Skin of body (tissue), 2 donors: Measurements from ENCODE around the gene MTREX. TPM values are rescaled to one million over a fixed set of nuclear protein-coding genes. Genes with fewer than 3 reads are reported as not detected.

Experiments used
- DNase-seq: peaks from one replicate; lab custom pipeline; 2025; lab: John Stamatoyannopoulos, UW
- total RNA-seq: library from RNA; depleted of rRNA; stranded (reverse); fragments of >200 nt; gene quantifications from one replicate; pipeline ENCODE4 v1.2.3, GENCODE V29; 2014

The MTREX gene
- total RNA-seq, 1 donor from 2014 or later = 89.8 TPM

DNA sequence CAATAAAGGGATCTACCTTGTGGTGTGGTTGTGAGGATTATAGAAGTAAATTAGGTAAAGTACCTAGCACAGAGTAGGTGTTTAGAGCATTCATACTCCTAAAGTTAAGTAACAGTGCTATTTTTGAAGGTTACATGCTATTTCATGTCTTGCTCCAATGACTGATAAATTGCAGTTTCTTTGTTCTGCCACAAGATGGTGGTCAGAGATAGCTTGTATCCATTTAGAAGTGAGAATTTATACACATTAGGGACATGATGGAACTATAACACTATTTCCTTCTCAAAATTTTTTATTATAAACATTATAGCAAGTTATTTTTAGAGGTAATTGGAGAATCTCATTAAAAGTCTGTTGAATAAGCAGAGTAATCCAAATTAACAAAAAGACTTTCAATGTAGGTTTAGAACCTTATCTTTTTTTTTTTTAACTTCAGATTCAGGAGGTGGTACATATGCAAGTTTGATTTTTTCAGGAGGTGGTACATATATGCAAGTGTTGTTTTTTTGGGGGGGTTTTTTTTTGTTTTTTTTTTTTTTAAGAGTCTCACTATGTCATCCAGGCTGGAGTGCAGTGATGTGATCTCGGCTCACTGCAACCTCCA is 17.1 kb downstream of the MTREX start:
- DNase-seq = peak; percentile 70

DNA sequence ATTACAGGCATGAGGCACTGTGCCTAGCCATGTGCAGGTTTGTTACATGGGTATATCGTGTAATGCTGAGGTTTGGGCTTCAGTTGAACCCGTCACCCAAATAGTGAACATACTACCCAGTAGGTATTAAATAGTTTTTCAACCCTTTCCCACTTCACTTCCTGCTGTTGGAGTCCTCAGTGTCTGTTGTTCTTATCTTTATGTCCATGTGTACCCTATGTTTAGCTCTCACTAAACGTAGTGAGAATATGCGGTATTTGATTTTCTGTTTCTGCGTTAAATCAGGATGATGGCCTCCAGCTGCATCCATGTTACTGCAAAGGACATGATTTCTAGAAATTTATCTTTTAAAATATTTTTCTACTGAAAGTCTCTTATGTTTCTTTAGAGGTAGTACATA is 17.8 kb downstream of the MTREX start:
- no peak for DNase-seq

DNA sequence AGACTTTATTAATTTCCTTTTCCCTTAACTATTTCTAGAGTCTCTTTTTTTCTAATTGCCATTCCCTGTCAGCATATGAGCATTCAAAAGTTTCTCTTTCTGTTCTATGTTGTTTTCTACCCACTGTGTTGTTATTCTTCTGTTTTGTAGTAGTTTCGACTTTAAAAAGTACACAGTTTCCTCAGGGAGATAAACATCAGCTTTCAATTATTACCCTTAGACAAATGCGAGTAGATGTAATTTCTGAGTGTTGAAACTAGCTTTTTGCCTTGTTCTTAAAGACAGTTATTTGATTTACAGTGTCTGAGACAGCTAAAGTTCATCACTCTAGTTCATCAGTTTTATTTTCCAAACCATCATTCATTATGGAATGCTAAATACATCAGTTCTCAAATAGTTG is 19.5 kb downstream of the MTREX start:
- peak; percentile 65 for DNase-seq

DNA sequence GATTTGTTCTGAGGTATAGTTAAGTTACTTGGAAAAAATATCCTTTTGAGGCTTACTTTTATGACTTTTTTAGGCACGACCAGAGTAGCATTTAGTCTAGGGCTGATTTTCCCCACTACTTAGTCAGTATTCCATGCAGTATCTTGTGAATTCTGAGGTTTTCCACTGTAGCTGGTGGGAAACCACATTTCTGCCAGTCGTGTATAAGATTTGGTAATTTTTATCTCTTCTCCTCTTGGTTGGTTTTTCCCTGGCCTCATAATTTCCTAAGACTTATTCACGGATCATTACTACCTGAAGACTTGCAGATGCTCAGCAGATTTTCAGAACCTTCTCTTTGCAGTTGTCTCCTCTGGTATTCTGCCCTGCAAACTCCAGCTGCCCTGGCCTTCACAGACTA is 23.5 kb downstream of the MTREX start:
- DNase-seq = no peak

DNA sequence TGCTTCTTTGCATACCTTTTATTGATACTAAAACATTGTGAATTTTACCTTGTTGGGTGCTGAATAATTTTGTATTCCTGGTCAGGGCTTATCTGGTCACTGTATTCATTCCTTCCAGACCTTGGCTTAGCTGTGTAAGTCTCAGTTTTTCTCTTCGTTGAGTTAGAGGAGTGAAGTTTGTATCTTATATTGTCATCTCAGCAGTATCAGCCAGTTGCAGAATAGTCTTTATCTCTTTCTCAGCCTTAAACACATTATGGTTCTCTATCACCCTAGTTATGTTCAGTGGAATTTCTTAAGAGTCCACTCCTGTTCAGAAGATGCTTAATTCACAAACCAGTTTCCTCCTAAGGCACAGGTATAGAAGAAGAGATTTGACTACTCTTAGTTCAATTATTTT is 25.2 kb downstream of the MTREX start:
- DNase-seq = no peak

DNA sequence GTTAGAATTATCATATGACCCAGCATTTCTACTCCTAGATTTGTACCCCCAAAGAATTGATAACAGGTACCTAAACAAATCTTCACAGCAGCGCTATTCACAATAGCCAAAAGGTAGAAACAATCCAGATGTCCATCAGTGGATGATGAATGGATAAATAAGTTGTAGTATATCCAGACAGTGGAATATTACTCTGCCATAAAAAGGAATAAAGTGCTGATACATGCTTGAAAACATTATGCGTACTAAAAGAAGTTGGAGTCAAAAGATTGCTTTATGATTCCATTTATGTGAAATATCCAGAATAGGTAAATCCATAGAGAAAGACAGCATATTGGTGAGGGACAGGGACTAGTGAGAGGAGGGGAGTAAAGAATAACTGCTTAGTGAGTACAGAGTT is 26.0 kb downstream of the MTREX start:
- no peak for DNase-seq

DNA sequence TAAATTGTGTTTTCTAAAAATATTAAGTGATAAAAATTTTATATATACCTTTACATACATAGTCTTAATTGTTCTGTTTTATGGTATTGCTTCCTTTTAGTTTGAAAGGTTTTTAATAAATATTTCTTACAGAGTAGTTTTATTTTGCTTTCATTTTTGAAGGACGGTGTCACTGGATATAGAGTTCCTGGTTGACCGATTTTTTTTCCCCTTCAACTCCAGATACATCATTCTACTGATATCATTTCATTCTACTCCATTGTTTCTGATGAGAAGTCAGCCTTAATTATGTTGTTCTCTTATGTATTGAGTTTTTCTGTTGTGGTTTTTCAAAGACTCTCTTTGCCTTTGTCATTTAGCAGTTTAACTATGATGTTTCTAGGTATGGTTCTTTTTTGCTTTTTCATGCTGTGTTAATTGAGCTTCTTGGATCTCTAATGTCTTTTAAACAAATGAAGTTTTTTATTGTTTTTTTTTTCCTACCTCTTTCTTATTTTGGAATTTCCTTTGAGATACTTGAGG is 30.4 kb downstream of the MTREX start:
- DNase-seq = no peak

DNA sequence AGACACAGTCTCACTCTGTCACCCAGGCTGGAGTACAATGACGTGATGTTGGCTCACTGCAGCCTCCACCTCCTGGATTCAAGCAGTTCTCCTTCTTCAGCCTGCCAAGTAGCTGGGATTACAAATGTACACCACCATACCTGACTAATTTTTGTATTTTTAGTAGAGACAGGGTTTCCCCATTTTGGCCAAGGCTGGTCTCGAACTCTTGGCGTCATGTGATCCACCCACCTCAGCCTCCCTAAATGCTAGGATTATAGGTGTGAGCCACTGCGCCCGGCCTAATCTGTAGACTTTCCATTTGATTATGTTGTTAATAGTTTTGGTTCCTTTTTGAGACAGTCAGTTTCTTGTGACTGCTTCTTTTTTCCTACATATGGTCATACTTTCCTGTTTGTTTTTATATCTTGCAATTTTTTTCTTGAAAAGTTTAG is 31.0 kb downstream of the MTREX start:
- DNase-seq = no peak

DNA sequence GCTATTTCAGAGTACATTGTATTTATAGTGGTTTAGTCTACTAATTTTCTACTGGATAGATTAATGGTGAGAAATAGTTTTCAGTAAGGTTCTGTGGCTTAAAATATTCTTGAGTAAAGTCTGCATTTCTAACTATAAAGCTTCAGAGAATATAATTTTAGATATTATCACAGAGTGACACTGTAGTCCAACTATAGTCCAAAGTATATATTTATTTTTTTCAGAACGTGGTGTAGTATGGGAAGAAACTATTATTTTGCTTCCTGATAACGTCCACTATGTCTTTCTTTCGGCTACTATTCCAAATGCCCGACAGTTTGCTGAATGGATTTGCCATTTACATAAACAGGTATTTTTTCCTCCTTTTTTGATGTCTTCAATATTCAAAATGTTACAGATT is 35.3 kb downstream of the MTREX start:
- DNase-seq = no peak

DNA sequence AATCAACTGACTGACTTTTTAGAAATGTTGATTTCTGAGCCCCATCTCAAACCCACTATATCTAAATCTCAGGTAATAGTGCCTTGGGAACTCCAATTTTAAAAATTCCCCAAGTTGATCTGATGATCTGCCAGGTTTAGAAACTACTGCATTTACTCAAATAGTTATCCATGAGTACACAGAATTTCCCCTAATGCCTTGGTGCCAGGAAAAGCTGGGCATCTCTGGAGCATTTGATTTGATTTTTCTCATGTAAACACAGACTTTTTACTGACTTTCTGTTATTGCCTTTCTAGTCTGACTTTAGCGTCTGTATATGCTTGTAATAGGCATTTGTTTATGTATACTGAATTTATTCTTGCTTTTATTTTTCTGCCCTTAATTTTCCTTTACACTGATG is 35.8 kb downstream of the MTREX start:
- DNase-seq = no peak

DNA sequence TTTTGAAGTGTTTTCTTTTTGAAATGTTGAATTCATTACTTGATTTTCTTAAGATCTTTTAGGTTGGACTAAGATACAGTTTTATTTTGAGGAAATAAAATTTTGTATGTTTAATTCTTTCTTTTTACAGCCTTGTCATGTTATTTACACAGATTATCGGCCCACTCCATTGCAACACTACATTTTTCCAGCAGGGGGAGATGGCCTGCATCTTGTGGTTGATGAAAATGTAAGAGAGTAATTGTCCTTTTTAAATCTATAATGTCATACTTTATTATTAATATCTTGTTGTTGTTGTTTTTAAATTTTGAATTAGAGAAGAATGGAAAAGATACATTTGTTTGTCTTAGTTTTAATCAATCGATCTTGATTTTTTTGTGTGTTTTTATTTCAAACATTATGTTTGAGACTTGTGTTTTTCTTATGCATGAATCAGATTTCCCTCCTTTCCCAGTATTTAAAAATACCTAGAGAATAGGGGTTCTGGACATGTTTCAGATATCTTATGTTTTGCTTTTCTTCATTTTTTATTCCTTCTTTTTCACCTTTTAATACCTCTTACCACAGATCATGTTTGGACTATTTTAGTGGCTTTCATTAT is 36.7 kb downstream of the MTREX start:
- DNase-seq = peak; percentile 37

DNA sequence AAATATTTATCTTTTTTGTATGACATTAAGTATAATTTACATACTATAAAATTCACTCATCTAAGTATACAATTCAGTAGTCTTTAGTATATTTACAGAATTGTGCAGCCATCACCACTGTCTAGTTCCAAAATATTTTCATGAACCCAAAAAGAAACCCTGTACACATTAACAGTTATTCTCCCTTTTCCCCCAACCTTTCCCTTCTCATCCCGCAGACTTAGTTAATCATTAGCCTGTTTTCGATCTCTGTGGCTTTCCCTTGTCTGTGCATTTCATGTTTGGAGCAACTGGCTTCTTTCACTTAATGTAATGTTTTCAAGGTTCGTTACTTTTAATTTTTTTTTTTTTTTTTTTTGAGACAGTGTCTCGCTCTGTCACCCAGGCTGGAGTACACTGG is 37.5 kb downstream of the MTREX start:
- DNase-seq = no peak

DNA sequence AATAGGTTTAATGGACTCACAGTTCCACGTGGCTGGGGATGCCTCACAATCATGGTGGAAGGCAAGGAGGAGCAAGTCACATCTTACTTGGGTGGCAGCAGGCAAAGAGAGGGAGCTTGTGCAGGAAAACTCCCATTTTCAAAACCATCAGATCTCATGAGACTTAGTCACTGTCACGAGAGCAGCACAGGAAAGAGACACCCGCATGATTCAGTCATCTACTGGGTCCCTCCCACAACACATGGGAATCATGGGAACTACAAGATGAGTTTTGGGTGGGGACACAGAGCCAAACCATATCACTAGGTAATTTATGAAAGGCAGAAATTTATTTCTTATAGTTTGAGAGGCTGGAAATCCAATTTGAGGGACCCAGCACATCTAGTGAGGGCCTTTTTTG is 40.0 kb downstream of the MTREX start:
- no peak for DNase-seq

DNA sequence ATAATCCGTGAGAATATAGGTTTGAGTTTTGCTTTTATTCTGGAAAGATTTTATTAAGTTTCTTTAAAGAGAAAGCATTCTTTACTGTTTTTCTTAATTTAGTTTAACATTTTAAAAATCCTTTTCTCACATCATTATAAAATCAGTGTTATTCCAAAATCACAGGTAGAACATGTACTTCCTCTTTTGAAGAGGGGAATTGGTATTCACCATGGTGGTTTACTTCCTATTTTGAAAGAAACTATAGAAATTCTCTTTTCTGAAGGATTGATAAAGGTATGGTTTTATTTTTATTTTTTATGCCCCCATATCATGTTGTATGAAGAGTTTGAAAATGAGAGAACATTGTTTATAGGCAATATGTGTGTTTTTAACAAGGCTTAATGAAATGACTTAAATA is 43.0 kb downstream of the MTREX start:
- no peak for DNase-seq

DNA sequence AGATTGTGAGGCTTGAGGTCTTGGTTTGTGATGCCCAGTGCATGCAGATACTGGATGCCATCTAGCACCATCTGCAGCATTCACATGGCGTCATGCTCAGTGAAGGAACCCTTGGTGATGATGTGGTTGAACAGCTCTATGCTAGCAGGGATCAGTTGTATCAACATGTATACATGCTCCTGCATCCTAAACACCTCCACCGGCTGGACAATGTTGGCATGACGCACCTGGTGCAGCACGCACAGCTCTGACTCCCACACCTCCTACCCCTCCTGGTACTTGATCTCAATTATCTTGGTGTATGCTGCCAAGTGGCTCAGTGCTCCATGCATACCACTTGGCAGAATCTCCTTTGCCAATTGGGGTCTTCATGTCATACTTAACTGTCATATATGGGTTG is 49.1 kb downstream of the MTREX start:
- DNase-seq = no peak

DNA sequence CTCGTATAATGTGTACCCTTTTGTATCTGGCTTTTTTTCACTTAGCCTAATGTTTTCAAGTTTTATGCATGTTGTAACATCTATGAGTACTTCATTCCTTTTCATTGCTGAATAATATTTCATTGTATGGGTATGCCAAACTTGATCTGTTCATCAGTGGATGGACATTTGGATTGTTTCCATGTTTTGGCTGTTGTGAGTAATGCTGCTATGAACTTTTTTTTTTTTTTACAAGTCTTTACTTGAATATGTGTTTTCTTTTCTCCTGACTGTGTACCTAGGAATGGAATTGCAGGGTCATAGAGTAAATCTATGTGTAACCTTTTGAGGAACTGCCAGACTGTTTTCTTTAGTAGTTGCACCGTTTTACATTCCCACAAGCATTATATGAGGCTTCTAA is 52.4 kb downstream of the MTREX start:
- DNase-seq = no peak

DNA sequence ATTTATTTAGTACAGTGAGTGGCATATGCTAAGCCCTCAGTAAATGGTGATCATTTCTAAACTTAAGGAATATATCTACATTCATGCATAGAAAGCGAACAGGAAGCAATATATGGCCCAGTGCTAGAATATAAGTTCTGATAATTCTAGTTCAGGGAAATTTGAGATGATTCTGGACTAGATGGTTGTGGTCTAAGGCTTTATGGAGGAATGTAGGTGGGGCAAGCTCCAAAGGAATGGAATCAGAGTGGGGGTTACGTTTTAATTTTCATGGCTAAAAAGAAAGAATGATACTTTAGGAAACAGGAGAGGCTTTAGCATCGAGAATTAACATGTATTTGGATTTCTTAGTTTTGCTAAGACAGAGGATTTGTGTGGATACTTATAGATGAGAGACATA is 56.1 kb downstream of the MTREX start:
- DNase-seq = no peak

DNA sequence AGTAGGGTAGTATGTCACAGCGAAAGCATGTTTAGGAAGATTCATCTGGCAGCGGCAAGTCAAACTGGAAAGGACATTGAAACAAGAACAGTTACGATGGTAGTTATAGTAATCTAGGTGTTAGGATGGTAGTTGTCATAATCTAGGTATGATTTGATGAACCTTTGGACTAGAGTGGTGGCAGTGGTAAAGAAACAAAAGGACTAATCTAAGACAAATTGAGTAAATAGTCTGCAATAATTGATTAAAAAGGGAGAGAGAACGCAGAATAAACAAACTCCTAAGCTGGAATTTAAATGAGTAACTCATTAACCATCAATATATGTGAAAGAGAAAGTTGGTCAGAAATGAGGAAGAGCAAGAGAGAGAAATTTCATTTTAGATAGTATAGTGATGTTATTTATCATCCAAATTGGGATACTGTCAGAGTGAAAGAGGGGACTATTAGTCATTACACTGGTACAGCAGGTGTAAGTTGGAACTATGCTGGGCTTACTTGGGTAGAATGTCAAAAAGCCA is 56.8 kb downstream of the MTREX start:
- DNase-seq = no peak

DNA sequence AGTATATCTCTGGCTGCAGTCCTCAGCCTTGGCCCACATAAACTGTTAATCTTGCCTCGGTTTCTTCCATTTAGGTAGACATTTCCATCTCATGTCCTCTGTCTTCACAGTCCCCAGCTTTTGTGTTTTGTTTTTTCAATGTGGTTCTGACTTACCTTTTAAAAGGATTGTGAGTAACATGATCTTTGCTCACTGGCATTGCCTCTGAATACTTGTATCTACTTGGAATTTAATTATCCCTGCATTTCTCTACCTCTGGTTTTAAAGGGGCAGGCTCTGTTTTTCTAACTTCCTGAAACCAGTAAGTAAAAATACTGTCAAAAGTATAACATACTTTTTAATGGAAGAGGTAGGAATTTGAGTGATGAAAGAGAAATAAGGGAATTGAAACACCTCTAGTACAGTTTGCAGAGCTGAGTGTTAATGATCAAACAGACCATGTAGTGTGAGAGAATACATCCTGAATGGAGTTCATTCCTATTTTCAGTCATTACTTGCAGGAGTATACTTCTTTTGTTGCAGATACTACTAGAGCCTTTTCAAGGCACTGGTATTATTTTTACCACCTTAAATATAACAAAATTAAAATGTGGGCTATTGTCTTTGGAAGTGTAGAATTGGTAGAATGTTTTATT is 62.6 kb downstream of the MTREX start:
- DNase-seq = no peak

DNA sequence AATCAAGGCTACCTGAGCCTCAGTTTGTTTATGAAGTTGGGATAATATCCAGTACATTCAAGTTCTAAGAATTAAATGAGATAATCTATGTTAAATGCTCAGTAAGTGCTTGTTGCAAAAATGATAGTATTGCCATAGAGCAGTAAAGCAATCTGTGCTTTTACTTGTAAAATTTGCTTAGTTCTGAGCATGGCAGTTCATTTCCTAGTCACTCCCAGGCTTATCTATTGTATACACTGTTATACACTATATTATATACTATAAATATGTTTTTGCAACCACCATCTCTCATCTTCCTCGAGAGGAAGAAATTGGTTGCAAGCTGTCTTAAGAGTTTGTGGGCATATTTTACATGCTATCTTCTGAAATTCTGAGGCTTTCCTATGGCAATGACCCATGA is 63.4 kb downstream of the MTREX start:
- DNase-seq = no peak

DNA sequence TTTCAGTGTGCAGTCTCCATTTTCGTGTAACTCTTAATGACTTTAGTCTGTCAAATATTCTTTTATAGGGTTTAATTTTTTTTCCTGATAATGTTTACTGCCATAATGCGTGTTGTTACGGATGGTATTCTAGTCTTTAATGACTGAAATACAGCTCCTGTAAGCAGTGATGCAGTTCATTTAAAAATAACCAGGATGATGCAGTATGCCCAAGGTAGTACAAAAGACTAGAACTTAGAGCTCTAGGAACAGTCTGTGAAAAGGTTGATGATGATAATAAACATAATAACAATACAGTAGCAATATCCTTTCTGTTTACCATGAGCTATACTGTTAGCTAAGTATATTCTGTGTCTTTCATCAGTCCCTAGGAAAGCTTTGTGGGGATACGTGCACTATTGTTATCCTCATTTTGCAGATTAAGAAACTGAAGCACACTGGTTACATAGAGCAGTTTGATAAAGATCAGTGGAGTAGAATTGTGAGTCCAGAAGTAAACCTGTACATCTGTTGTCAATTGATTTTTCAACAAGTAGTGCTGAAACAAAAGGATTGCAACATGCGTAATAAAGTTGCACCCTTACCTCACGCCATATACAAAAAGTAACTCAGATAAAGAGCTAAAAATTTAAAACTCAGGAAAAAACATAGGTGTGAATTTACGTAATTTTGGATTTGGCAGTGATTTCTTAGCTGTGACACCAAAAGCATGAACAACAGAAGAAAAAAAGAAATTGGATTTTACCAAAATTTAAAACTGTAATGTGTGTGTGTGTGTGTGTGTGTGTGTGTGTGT is 64.5 kb downstream of the MTREX start:
- DNase-seq = no peak

DNA sequence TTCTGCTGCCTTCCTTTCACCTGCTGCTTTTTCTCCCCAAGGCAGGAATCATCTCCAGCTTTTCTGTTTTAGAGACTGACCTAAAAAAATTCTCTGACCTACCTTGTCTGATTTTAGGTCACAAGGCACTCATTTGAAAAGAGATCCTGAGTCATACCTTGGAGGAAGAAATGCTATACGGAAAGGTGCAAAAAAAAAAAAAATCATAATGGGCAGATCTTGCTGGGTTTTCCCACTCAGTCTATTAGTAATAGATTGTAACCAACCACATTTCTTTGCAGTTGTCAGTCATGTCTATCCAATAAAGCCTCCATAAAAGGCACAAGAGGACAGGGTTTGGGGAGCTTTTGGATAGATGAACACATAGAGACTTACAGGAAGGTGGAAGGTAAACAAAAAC is 70.0 kb downstream of the MTREX start:
- DNase-seq = no peak
